Parathyroid adenoma (tissue), 2 donors: Measurements from ENCODE around the gene SEMA7A.

Source experiments
- H2AFZ ChIP-seq: fragments of 300-600 bp; sonication (generic); one replicate; pipeline ENCODE4 v1.7.0; 2017; ENCODE audit warnings: antibody characterized with exemption, mild to moderate bottlenecking
- H3K27ac ChIP-seq: fragments of 300-600 bp; sonication (generic); one replicate; pipeline ENCODE4 v1.7.0; 2017
- H3K27me3 ChIP-seq: fragments of 300-600 bp; sonication (generic); one replicate; pipeline ENCODE4 v1.7.0; 2017; ENCODE audit warnings: low read length; ENCODE audit not compliant: control insufficient read depth, insufficient read depth
- H3K36me3 ChIP-seq: fragments of 300-600 bp; sonication (generic); one replicate; pipeline ENCODE4 v1.7.0; 2017; ENCODE audit warnings: low read length; ENCODE audit not compliant: control insufficient read depth, insufficient read depth
- H3K4me1 ChIP-seq: fragments of 300-600 bp; sonication (generic); one replicate; pipeline ENCODE4 v1.7.0; 2017; ENCODE audit warnings: control low read depth
- H3K4me2 ChIP-seq: fragments of 300-600 bp; sonication (generic); one replicate; pipeline ENCODE4 v1.7.0; 2017; ENCODE audit warnings: low read length
- H3K4me3 ChIP-seq: fragments of 300-600 bp; sonication (generic); one replicate; pipeline ENCODE4 v1.7.0; 2017; ENCODE audit warnings: low read depth, low read length
- H3K79me2 ChIP-seq: fragments of 300-600 bp; sonication (generic); one replicate; pipeline ENCODE4 v1.7.0; 2017; ENCODE audit warnings: control low read depth
- H3K9ac ChIP-seq: fragments of 300-600 bp; sonication (generic); one replicate; pipeline ENCODE4 v1.7.0; 2017; ENCODE audit warnings: mild to moderate bottlenecking
- H3K9me3 ChIP-seq: fragments of 300-600 bp; sonication (generic); one replicate; pipeline ENCODE4 v1.7.0; 2017; ENCODE audit warnings: low read length; ENCODE audit not compliant: control insufficient read depth
- TF ChIP-seq, protein P1 (sequence below): fragments of 300-600 bp; sonication (generic); IDR thresholded peaks from one replicate; pipeline ENCODE4 v1.7.0; 2017; ENCODE audit warnings: antibody characterized with exemption, mild to moderate bottlenecking
- donor health status: primary hyperparathyroidism.

The SEMA7A gene

GRCh38 chr15:74383286-74383685 lies 50.5 kb downstream of the SEMA7A start:
- peaks cover 4% of the 10 kb centered on the region for H3K4me1 ChIP-seq
- H3K4me2 ChIP-seq = no peak overlapping the region
- H3K27me3 ChIP-seq = no peaks in the 10 kb centered on the region
- no peak overlapping the region for H2AFZ ChIP-seq
- H3K27ac ChIP-seq = no peak overlapping the region
- H3K79me2 ChIP-seq = no peaks in the 10 kb centered on the region
- no peaks in the 10 kb centered on the region for H3K9me3 ChIP-seq
- no peak overlapping the region for H3K9ac ChIP-seq
- H3K4me3 ChIP-seq = no peak overlapping the region
- no peaks in the 10 kb centered on the region for H3K36me3 ChIP-seq
- TF ChIP-seq, protein P1, sequence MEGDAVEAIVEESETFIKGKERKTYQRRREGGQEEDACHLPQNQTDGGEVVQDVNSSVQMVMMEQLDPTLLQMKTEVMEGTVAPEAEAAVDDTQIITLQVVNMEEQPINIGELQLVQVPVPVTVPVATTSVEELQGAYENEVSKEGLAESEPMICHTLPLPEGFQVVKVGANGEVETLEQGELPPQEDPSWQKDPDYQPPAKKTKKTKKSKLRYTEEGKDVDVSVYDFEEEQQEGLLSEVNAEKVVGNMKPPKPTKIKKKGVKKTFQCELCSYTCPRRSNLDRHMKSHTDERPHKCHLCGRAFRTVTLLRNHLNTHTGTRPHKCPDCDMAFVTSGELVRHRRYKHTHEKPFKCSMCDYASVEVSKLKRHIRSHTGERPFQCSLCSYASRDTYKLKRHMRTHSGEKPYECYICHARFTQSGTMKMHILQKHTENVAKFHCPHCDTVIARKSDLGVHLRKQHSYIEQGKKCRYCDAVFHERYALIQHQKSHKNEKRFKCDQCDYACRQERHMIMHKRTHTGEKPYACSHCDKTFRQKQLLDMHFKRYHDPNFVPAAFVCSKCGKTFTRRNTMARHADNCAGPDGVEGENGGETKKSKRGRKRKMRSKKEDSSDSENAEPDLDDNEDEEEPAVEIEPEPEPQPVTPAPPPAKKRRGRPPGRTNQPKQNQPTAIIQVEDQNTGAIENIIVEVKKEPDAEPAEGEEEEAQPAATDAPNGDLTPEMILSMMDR = no peak

DNA sequence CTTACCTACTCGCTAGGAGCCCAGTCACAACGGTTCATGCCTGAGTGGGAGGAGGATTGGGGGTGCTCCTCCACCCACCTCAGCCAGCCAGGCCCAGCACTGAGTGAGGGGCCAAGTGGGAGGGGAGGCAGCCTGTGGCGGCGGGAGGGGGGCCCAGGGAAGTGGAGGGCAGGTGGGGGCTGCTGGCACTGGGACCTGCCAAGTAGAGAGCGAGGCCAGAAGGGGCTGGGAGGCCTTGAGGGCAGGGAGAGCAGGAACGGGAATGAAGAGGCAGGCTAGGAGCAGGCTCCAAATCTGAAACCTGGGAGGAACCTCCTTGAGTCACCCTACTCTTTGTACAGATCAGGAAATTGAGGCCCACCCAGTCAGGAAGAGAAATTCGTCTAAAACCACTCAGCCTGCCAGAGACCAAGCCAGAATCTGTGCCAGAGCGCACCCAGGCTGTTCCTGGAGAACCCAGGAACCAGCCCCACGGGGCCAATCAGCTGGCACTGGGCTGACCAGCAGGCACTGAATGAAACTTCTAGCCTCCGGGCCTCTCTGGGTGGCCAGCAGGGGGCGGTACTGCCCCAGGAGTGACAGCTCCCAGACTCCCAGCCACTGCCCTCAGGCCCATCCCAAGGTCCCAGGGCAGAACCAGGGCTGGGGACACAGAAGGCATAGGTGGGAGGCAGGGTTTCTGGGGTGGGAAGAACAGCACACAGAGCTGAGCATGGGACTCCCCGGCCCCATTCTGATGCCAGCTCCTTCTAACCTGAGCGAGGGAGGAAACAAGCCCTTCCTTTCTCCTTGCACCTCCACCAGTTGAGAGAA lies 51.5 kb downstream of the SEMA7A start:
- TF ChIP-seq, protein P1 = peak; percentile 91
- peaks cover 4% of the 10 kb centered on the region for H3K4me1 ChIP-seq
- no peak overlapping the region for H3K4me3 ChIP-seq
- no peaks in the 10 kb centered on the region for H3K79me2 ChIP-seq
- H3K36me3 ChIP-seq = no peaks in the 10 kb centered on the region
- H3K9ac ChIP-seq = no peak overlapping the region
- H2AFZ ChIP-seq = no peak overlapping the region
- no peaks in the 10 kb centered on the region for H3K27me3 ChIP-seq
- no peak overlapping the region for H3K27ac ChIP-seq
- no peaks in the 10 kb centered on the region for H3K9me3 ChIP-seq
- no peak overlapping the region for H3K4me2 ChIP-seq

DNA sequence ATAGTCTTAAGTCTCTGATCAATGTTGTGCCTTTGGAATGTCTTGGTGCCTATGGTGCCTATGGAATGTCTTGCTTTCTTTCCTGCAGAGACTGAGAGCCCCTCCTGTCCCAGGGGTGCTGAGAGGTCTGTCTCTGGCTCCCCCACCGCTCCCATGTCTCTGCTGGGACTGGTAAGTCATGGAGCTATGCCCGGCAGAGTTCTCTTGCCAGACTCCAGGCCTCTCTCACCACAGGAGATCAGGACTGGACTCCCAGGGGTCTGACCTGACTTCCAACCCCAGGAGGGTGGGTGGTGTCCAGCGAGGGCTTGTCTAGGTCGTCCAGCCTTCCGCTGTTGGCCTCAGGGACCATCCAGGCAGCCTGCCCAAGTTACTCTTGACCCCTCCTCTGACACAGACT lies 52.3 kb downstream of the SEMA7A start:
- H3K9ac ChIP-seq = no peak overlapping the region
- no peaks in the 10 kb centered on the region for H3K9me3 ChIP-seq
- H3K4me2 ChIP-seq = no peak overlapping the region
- H3K4me1 ChIP-seq = peaks cover 4% of the 10 kb centered on the region
- no peak overlapping the region for H3K27ac ChIP-seq
- H3K36me3 ChIP-seq = no peaks in the 10 kb centered on the region
- no peaks in the 10 kb centered on the region for H3K79me2 ChIP-seq
- no peak overlapping the region for H2AFZ ChIP-seq
- TF ChIP-seq, protein P1 = no peak
- no peaks in the 10 kb centered on the region for H3K27me3 ChIP-seq
- H3K4me3 ChIP-seq = no peak overlapping the region

DNA sequence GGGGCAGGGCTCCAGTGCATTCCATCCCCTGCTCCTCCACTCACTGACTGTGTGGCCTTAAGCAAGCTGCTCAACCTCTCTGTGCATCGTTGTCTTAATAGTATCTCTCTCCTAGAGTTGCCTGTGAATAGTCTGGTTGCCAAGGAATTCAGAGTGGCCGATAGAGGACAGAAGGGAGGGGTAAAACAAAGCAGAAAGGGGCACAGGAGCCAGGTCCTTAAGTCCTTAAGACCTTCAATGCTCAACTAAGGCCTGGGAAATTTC lies 52.6 kb downstream of the SEMA7A start:
- no peak overlapping the region for H2AFZ ChIP-seq
- peaks cover 4% of the 10 kb centered on the region for H3K4me1 ChIP-seq
- no peaks in the 10 kb centered on the region for H3K9me3 ChIP-seq
- no peak overlapping the region for H3K4me2 ChIP-seq
- no peak overlapping the region for H3K27ac ChIP-seq
- no peaks in the 10 kb centered on the region for H3K36me3 ChIP-seq
- no peak overlapping the region for H3K9ac ChIP-seq
- no peaks in the 10 kb centered on the region for H3K27me3 ChIP-seq
- TF ChIP-seq, protein P1 = no peak
- H3K4me3 ChIP-seq = no peak overlapping the region
- H3K79me2 ChIP-seq = no peaks in the 10 kb centered on the region
